Prostate gland (tissue), 2 donors: ENCODE results near the gene GOLPH3L. TPM values are rescaled to one million over a fixed set of nuclear protein-coding genes. Genes with fewer than 3 reads are reported as not detected.

ENCODE experiments used
- DNase-seq: peaks from one replicate; pipeline ENCODE4 v3.0.0-alpha.2; 2019; ENCODE audit warnings: low spot score
- H3K27ac ChIP-seq, 2 donors: fragments of 200-600 bp; sonication (generic); 2 replicates each; pipeline ENCODE4 v1.5.1; 2017 to 2019
- H3K27me3 ChIP-seq: fragments of 200-600 bp; sonication (generic); replicated peaks from 2 replicates; pipeline ENCODE4 v1.5.1; 2019; ENCODE audit not compliant: insufficient read depth
- H3K36me3 ChIP-seq, 2 donors: fragments of 200-600 bp; sonication (generic); 1 replicate in 1 of 2; 2 replicates in 1 of 2; pipeline versions ENCODE4 v1.5.1 to v1.8.1; 2017 to 2019
- H3K4me1 ChIP-seq: fragments of 200-600 bp; sonication (generic); replicated peaks from 2 replicates; pipeline ENCODE4 v1.5.1; 2019
- H3K4me3 ChIP-seq, 2 donors: fragments of 200-600 bp; sonication (generic); 2 replicates each; pipeline ENCODE4 v1.5.1; 2017 to 2019
- H3K9me3 ChIP-seq: fragments of 200-600 bp; sonication (generic); 2 replicates; pipeline ENCODE4 v1.5.1; 2017
- CTCF ChIP-seq, 4 experiments: fragments of 200-600 bp in 2 of 4; fragments of 450-650 bp in 2 of 4; sonication (generic) in 2 of 4; IDR thresholded peaks; 1 replicate in 3 of 4; 2 replicates in 1 of 4; pipeline ENCODE4 v1.5.1; 2016 to 2019; ENCODE audit warnings: antibody characterized with exemption in 4 of 4, mild to moderate bottlenecking in 2 of 4, moderate library complexity in 2 of 4
- POLR2A ChIP-seq: fragments of 450-650 bp; IDR thresholded peaks from one replicate; pipeline ENCODE4 v1.6.1; 2016; ENCODE audit warnings: antibody characterized with exemption, mild to moderate bottlenecking
- POLR2AphosphoS5 ChIP-seq: sonication (generic); formaldehyde crosslinking; IDR thresholded peaks from one replicate; pipeline ENCODE4 v1.6.1; 2017; ENCODE audit warnings: antibody characterized with exemption
- WGBS: methylation state at CpG from one replicate; pipeline ENCODE4 v1.1.5; 2018; 5-methylcytosine and 5-hydroxymethylcytosine counted together
- intact Hi-C: fragments of 100-400 bp; cut with DNase I; formaldehyde crosslinking; loops from one replicate; pipeline ENCODE4 v1.14.2; 2022
- total RNA-seq, 2 donors: library from RNA; depleted of rRNA; stranded (reverse); fragments of >200 nt; gene quantifications; one replicate each; pipeline ENCODE4 v1.1.0, GENCODE V29; 2016

Gene GOLPH3L
- total RNA-seq, 2 donors from 2014 or later: 25.0 to 39.8 TPM

- Histone ChIP-seq H3K4me1 (peaks cover 8% of the 10 kb centered on the region), H3K27ac (peak overlapping the region; percentile 68 to 77), H3K27me3 (no peaks in the 10 kb centered on the region), H3K9me3 (no peaks in the 10 kb centered on the region), H3K36me3 (no peaks in the 10 kb centered on the region), H3K4me3 (no peak overlapping the region)
- intact Hi-C loops: loop anchor here (2.0 to 10.0 kb wide), 2 partner anchors 59 to 145 kb away; no protein-coding TSS in a partner anchor
- peak; percentile 55 for DNase-seq
- TF ChIP-seq CTCF (IDR thresholded peaks at IDR 0.05): peak in 3 of 4 experiments; percentile 36 to 49 (median 47)
- peak; percentile 83 for TF ChIP-seq POLR2AphosphoS5
- TF ChIP-seq POLR2A: peak; percentile 33
- 22% methylated on average over 4 of the region's 4 CpGs for WGBS
These were observed 77.1 kb downstream of the GOLPH3L start for GRCh38 chr1:150619576-150620509.

- H3K4me1 ChIP-seq: peaks cover 12% of the 10 kb centered on the region
- peak overlapping the region in 1 of 2 donors; percentile 32 for H3K27ac ChIP-seq
- intact Hi-C loops: no loop called here
- H3K4me3 ChIP-seq: no peak overlapping the region
- no peaks in the 10 kb centered on the region for H3K36me3 ChIP-seq
- H3K9me3 ChIP-seq: no peaks in the 10 kb centered on the region
- no peak for DNase-seq
- no peaks in the 10 kb centered on the region for H3K27me3 ChIP-seq
- TF ChIP-seq CTCF (IDR thresholded peaks at IDR 0.05): no peak
- no peak for TF ChIP-seq POLR2AphosphoS5
- TF ChIP-seq POLR2A: no peak
- WGBS: 88% methylated on average over 12 of the region's 12 CpGs
These were observed 81.4 kb downstream of the GOLPH3L start for GRCh38 chr1:150615346-150616201.

GRCh38 chr1:150613061-150613920 is 83.7 kb downstream of the GOLPH3L start:
- intact Hi-C loops: no loop called here
- WGBS: 49% methylated on average over 12 of the region's 12 CpGs
- no peaks in the 10 kb centered on the region for H3K9me3 ChIP-seq
- H3K4me1 ChIP-seq: peaks cover 4% of the 10 kb centered on the region
- DNase-seq: peak; percentile 44
- no peaks in the 10 kb centered on the region for H3K27me3 ChIP-seq
- peak overlapping the region; percentile 65 to 71 for H3K27ac ChIP-seq
- TF ChIP-seq CTCF (IDR thresholded peaks at IDR 0.05) (no peak), POLR2AphosphoS5 (peak; percentile 81)
- no peaks in the 10 kb centered on the region for H3K36me3 ChIP-seq
- H3K4me3 ChIP-seq: no peak overlapping the region

- intact Hi-C loops: no loop called here
- 98% methylated on average over 3 of the region's 3 CpGs for WGBS
These were observed 85.0 kb downstream of the GOLPH3L start for GRCh38 chr1:150612014-150612345.

More at GRCh38 chr1:150612014-150612345, 85.0 kb downstream of the GOLPH3L start:
- Histone ChIP-seq H3K4me3 (no peak overlapping the region), H3K27me3 (no peaks in the 10 kb centered on the region), H3K36me3 (no peaks in the 10 kb centered on the region), H3K27ac (peak overlapping the region; percentile 55 to 59), H3K4me1 (peaks cover 4% of the 10 kb centered on the region), H3K9me3 (no peaks in the 10 kb centered on the region)
- no peak for DNase-seq
- TF ChIP-seq CTCF (IDR thresholded peaks at IDR 0.05) (no peak), POLR2A (no peak), POLR2AphosphoS5 (no peak)
